GM23248 (cell line): Measurements from ENCODE around the gene TJP3.

Source experiments
- EZH2 ChIP-seq: fragments of 200-600 bp; sonication (generic); IDR thresholded peaks from 2 replicates; pipeline ENCODE4 v1.6.1; 2018; ENCODE audit warnings: antibody characterized with exemption, mild to moderate bottlenecking; ENCODE audit not compliant: insufficient read depth, poor library complexity, severe bottlenecking
- EZH2phosphoT487 ChIP-seq: fragments of 200-600 bp; sonication (generic); IDR thresholded peaks from 2 replicates; pipeline ENCODE4 v1.6.1; 2018; ENCODE audit warnings: antibody characterized with exemption, moderate library complexity, mild to moderate bottlenecking, low read depth; ENCODE audit not compliant: insufficient read depth

DNA sequence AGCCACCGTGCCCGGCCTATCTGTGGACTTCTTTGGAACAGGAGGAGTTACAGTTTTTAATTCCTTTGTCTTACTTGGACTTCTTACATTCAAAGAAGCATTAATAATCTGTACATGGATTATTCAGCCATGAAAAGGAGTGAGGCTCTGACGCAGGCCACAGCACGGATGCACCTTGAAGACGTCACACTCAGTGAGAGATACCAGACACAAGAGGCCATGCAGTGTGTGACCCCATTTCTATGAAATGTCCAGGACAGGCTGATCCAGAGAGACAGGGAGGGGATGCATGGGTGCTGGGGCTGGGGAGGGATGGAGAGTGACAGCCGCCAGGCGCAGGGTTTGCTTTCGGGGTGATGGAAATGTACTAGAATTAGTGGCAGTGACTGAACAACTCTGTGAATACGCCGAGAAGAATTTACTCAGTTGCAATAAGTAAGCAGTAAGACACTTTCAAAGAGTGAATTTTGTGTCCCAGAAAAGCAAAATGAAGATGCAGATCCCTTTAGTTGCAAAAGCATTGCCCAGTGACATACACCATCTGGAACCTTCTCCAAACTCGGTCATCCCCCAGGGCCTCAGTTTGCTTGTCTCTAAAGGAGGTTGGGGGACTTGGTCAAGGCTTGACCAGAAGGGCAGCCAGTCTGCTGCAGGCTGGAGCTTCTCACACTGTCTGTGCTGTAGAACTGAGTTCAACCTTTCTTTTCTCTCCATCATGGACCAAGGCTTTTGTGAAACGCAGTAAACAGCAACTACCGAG lies 33.2 kb upstream of the TJP3 start:
- TF ChIP-seq EZH2 (no peak), EZH2phosphoT487 (no peak)
